ENCODE measurements around the gene POLR2B. TPM values are rescaled to one million over a fixed set of nuclear protein-coding genes. Genes with fewer than 3 reads are reported as not detected.

The POLR2B gene
- total RNA-seq, 1 experiment from 2014 or later = 117 TPM

GRCh38 chr4:57043347-57044251 lies 64.9 kb downstream of the POLR2B start (continued):
- no peak for TF ChIP-seq PRDM15 (CRISPR knock-in tag; IDR thresholded peaks at IDR 0.05)

GRCh38 chr4:57044279-57044678 lies 65.6 kb downstream of the POLR2B start:
- TF ChIP-seq SMAD4 (CRISPR knock-in tag; IDR thresholded peaks at IDR 0.05) = no peak
- TF ChIP-seq ETV6 (CRISPR knock-in tag; IDR thresholded peaks at IDR 0.05) = no peak
- TF ChIP-seq MXD4 (CRISPR knock-in tag; IDR thresholded peaks at IDR 0.05; ENCODE audit: borderline replicate concordance) = no peak
- no peak for TF ChIP-seq ATF2 (CRISPR knock-in tag; IDR thresholded peaks at IDR 0.05; ENCODE audit: borderline replicate concordance, low read depth)
- no peak for TF ChIP-seq FOXP1 (CRISPR knock-in tag; IDR thresholded peaks at IDR 0.05; ENCODE audit: borderline replicate concordance)
- TF ChIP-seq ERG (CRISPR knock-in tag; IDR thresholded peaks at IDR 0.05) = no peak
- Mint-ChIP-seq H3K36me3 (0 out of 2 replicates have a peak, but pooled peaks cover 5% of the 10 kb centered on the region), H3K4me1 (peaks cover 5% of the 10 kb centered on the region), H3K9me3 (peaks cover 9% of the 10 kb centered on the region), H3K27ac (no peak overlapping the region), H3K4me3 (no peak overlapping the region), H3K27me3 (ENCODE audit: low read depth) (no peaks in the 10 kb centered on the region; the same call in 1 of the 2 replicates)
- no peak for DNase-seq (ENCODE audit: low spot score)
- no peak for ATAC-seq
- ChIA-PET POLR2A (no interaction called here), CTCF (no interaction called here)

- peaks cover 9% of the 10 kb centered on the region for H3K9me3 Mint-ChIP-seq
- no peak for DNase-seq (ENCODE audit: low spot score)
- no peak overlapping the region for H3K27ac Mint-ChIP-seq
- H3K4me3 Mint-ChIP-seq = no peak overlapping the region
- CTCF ChIA-PET = no interaction called here
- 0 out of 2 replicates have a peak, but pooled peaks cover 5% of the 10 kb centered on the region for H3K36me3 Mint-ChIP-seq
- no peak for ATAC-seq
- POLR2A ChIA-PET = no interaction called here
- H3K4me1 Mint-ChIP-seq = peaks cover 5% of the 10 kb centered on the region
- no peaks in the 10 kb centered on the region; the same call in 1 of the 2 replicates for H3K27me3 Mint-ChIP-seq (ENCODE audit: low read depth)
- TF ChIP-seq, protein P1, sequence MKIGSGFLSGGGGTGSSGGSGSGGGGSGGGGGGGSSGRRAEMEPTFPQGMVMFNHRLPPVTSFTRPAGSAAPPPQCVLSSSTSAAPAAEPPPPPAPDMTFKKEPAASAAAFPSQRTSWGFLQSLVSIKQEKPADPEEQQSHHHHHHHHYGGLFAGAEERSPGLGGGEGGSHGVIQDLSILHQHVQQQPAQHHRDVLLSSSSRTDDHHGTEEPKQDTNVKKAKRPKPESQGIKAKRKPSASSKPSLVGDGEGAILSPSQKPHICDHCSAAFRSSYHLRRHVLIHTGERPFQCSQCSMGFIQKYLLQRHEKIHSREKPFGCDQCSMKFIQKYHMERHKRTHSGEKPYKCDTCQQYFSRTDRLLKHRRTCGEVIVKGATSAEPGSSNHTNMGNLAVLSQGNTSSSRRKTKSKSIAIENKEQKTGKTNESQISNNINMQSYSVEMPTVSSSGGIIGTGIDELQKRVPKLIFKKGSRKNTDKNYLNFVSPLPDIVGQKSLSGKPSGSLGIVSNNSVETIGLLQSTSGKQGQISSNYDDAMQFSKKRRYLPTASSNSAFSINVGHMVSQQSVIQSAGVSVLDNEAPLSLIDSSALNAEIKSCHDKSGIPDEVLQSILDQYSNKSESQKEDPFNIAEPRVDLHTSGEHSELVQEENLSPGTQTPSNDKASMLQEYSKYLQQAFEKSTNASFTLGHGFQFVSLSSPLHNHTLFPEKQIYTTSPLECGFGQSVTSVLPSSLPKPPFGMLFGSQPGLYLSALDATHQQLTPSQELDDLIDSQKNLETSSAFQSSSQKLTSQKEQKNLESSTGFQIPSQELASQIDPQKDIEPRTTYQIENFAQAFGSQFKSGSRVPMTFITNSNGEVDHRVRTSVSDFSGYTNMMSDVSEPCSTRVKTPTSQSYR (CRISPR knock-in tag; IDR thresholded peaks at IDR 0.05) = no peak
- no peak for TF ChIP-seq ESRRA (CRISPR knock-in tag; IDR thresholded peaks at IDR 0.05; ENCODE audit: borderline replicate concordance)
- TF ChIP-seq, protein P2, sequence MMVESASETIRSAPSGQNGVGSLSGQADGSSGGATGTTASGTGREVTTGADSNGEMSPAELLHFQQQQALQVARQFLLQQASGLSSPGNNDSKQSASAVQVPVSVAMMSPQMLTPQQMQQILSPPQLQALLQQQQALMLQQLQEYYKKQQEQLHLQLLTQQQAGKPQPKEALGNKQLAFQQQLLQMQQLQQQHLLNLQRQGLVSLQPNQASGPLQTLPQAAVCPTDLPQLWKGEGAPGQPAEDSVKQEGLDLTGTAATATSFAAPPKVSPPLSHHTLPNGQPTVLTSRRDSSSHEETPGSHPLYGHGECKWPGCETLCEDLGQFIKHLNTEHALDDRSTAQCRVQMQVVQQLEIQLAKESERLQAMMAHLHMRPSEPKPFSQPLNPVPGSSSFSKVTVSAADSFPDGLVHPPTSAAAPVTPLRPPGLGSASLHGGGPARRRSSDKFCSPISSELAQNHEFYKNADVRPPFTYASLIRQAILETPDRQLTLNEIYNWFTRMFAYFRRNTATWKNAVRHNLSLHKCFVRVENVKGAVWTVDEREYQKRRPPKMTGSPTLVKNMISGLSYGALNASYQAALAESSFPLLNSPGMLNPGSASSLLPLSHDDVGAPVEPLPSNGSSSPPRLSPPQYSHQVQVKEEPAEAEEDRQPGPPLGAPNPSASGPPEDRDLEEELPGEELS (CRISPR knock-in tag; IDR thresholded peaks at IDR 0.05) = no peak
- TF ChIP-seq MLX (CRISPR knock-in tag; IDR thresholded peaks at IDR 0.05) = no peak
- no peak for TF ChIP-seq ZNF121 (CRISPR knock-in tag; IDR thresholded peaks at IDR 0.05)
- no peak for TF ChIP-seq OVOL2 (CRISPR knock-in tag; IDR thresholded peaks at IDR 0.05; ENCODE audit: borderline replicate concordance)
- TF ChIP-seq, protein P3, sequence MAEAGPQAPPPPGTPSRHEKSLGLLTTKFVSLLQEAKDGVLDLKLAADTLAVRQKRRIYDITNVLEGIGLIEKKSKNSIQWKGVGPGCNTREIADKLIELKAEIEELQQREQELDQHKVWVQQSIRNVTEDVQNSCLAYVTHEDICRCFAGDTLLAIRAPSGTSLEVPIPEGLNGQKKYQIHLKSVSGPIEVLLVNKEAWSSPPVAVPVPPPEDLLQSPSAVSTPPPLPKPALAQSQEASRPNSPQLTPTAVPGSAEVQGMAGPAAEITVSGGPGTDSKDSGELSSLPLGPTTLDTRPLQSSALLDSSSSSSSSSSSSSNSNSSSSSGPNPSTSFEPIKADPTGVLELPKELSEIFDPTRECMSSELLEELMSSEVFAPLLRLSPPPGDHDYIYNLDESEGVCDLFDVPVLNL (CRISPR knock-in tag; IDR thresholded peaks at IDR 0.05; ENCODE audit: borderline replicate concordance, low read depth) = no peak
- TF ChIP-seq NFYB (CRISPR knock-in tag; conservative IDR thresholded peaks at IDR 0.05; ENCODE audit: low read depth) = no peak
- no peak for TF ChIP-seq NR3C1 (CRISPR knock-in tag; conservative IDR thresholded peaks at IDR 0.05; ENCODE audit: low read depth)
- no peak for TF ChIP-seq RORB (CRISPR knock-in tag; IDR thresholded peaks at IDR 0.05)
- TF ChIP-seq TEAD1 (CRISPR knock-in tag; IDR thresholded peaks at IDR 0.05) = no peak
- TF ChIP-seq GABPB1 (CRISPR knock-in tag; IDR thresholded peaks at IDR 0.05) = no peak
Measured at GRCh38 chr4:57044996-57045395, 66.3 kb downstream of the POLR2B start.
